K562 (cell line): ENCODE measurements around the gene RPS6KA4. TPM values are rescaled to one million over a fixed set of nuclear protein-coding genes. Genes with fewer than 3 reads are reported as not detected.

Experiments
- ATAC-seq: fragments of 200-7000 bp; cut with Tn5 transposase; 3 replicates; pipeline ENCODE4 v1.9.1; 2020; ENCODE audit warnings: moderate library complexity
- BruUV-seq: library from RNA; stranded (reverse); fragments of 400-500 nt; replicated peaks from 2 replicates; lab custom pipeline; 2021; lab: Mats Ljungman, UMichigan
- CTCF ChIA-PET: fragments of 300-600 bp; formaldehyde crosslinking; extraction: SDS; loops from one replicate; lab custom pipeline; 2021; ENCODE audit warnings: low intra/inter-chr PET ratio; lab: Yijun Ruan, JAX
- POLR2A ChIA-PET: fragments of 300-600, 350-650 bp; sonication (Branson Sonifier 250); formaldehyde crosslinking; extraction: SDS; loops from one replicate; lab custom pipeline; 2021; ENCODE audit warnings: antibody characterized with exemption, inconsistent platforms; lab: Yijun Ruan, JAX
- DNase-seq, 4 experiments: peaks; one replicate each; pipeline versions ENCODE4 v3.0.0 to v3.0.0-alpha.2; 2011 to 2018; ENCODE audit warnings: low spot score in 3 of 4, mixed read lengths in 3 of 4; ENCODE audit errors: extremely low read depth in 1 of 4
- FAIRE-seq: peaks from 2 replicates; lab custom pipeline; 2011; peaks lifted over from hg19 to GRCh38; lab: Jason Lieb, UNC
- H2AFZ ChIP-seq: 2 replicates; pipeline ENCODE4 v1.6.0; 2011; ENCODE audit warnings: low read depth, low read length, control low read depth, inconsistent platforms
- H3K27ac ChIP-seq: fragments of 200-600 bp; 3 replicates; pipeline ENCODE4 v1.8.0; 2011; ENCODE audit warnings: low read depth, mild to moderate bottlenecking, control low read depth, inconsistent platforms, low read length, moderate library complexity, mixed read lengths; ENCODE audit errors: extremely low read depth
- H3K27me3 ChIP-seq, 2 experiments: fragments of 300-600 bp in 1 of 2; 2 replicates in 1 of 2; 3 replicates in 1 of 2; pipeline versions ENCODE4 v1.6.0 to v1.8.0; 2011; ENCODE audit warnings: inconsistent platforms in 2 of 2, low read length in 2 of 2, mild to moderate bottlenecking in 1 of 2, mixed read lengths in 1 of 2, moderate library complexity in 1 of 2; ENCODE audit not compliant: control insufficient read depth in 2 of 2, insufficient read depth in 2 of 2
- H3K36me3 ChIP-seq: fragments of 300-600 bp; 3 replicates; pipeline ENCODE4 v1.8.0; 2011; ENCODE audit warnings: mild to moderate bottlenecking, low read length, inconsistent platforms; ENCODE audit not compliant: control insufficient read depth, insufficient read depth
- H3K4me1 ChIP-seq, 2 experiments: fragments of 200-600 bp in 1 of 2; replicated peaks in 1 of 2; 2 replicates in 1 of 2; 3 replicates in 1 of 2; pipeline versions ENCODE4 v1.5.1 to v1.8.0; 2011; ENCODE audit warnings: inconsistent platforms in 2 of 2, low read length in 2 of 2, mild to moderate bottlenecking in 1 of 2, mixed read lengths in 1 of 2, moderate library complexity in 1 of 2; ENCODE audit not compliant: control insufficient read depth in 2 of 2, insufficient read depth in 2 of 2
- H3K4me2 ChIP-seq: 2 replicates; pipeline ENCODE4 v1.6.1; 2011; ENCODE audit warnings: low read length, control low read depth, inconsistent platforms, mixed read lengths; ENCODE audit not compliant: insufficient read depth
- H3K4me3 ChIP-seq: fragments of 200-600 bp; sonication (generic), shearing (Covaris generic); 2 replicates; pipeline ENCODE4 v1.5.1; 2016; ENCODE audit warnings: control low read depth, inconsistent platforms
- H3K79me2 ChIP-seq: fragments of 200-600 bp; 3 replicates; pipeline ENCODE4 v1.8.0; 2011; ENCODE audit warnings: low read length, inconsistent platforms; ENCODE audit not compliant: control insufficient read depth, insufficient read depth
- H3K9ac ChIP-seq, 2 experiments: 2 replicates each; pipeline versions ENCODE4 v1.6.0 to v1.6.1; 2011; ENCODE audit warnings: low read depth in 2 of 2, low read length in 2 of 2, control low read depth in 1 of 2, inconsistent platforms in 1 of 2, mild to moderate bottlenecking in 1 of 2, mixed read lengths in 1 of 2; ENCODE audit not compliant: insufficient read depth in 1 of 2
- H3K9me1 ChIP-seq: one replicate; pipeline ENCODE4 v1.6.0; 2011; ENCODE audit warnings: inconsistent platforms, mild to moderate bottlenecking, low read length, moderate library complexity; ENCODE audit not compliant: control insufficient read depth, insufficient read depth
- H3K9me3 ChIP-seq: replicated peaks from 2 replicates; pipeline ENCODE4 v1.5.1; 2011; ENCODE audit warnings: low read depth, low read length, inconsistent platforms; ENCODE audit not compliant: control insufficient read depth, insufficient read depth
- H4K20me1 ChIP-seq: replicated peaks from 2 replicates; pipeline ENCODE4 v1.6.1; 2011; ENCODE audit warnings: low read length, inconsistent platforms, mixed read lengths; ENCODE audit not compliant: control insufficient read depth, insufficient read depth
- ARID4B ChIP-seq: sonication (generic); formaldehyde crosslinking; IDR thresholded peaks from 2 replicates; pipeline ENCODE4 v1.8.0; 2022; ENCODE audit warnings: mild to moderate bottlenecking, missing genetic modification reagents
- CTBP1 ChIP-seq: fragments of 450-650 bp; IDR thresholded peaks from 2 replicates; pipeline ENCODE4 v1.6.1; 2016; ENCODE audit warnings: borderline replicate concordance
- HMBOX1 ChIP-seq: sonication (generic); IDR thresholded peaks from 2 replicates; pipeline ENCODE4 v1.6.1; 2016
- JUNB ChIP-seq: fragments of 450-650 bp; formaldehyde crosslinking; conservative IDR thresholded peaks from 2 replicates; pipeline ENCODE4 v1.4.0; 2020; ENCODE audit warnings: mild to moderate bottlenecking
- KDM1A ChIP-seq, 2 experiments: fragments of 450-650 bp; IDR thresholded peaks; 2 replicates each; pipeline ENCODE4 v1.6.1; 2016; ENCODE audit warnings: mild to moderate bottlenecking in 2 of 2
- NFE2 ChIP-seq: IDR thresholded peaks from 2 replicates; pipeline ENCODE4 v1.6.1; 2014; ENCODE audit warnings: antibody characterized with exemption, low read depth
- NFXL1 ChIP-seq: fragments of 450-650 bp; formaldehyde crosslinking; IDR thresholded peaks from 2 replicates; pipeline ENCODE4 v1.4.0; 2021; ENCODE audit warnings: mild to moderate bottlenecking
- NR2C2 ChIP-seq, 2 experiments: fragments of 200-800 bp in 1 of 2; sonication (Bioruptor generic) in 1 of 2; sonication (generic) in 1 of 2; formaldehyde crosslinking in 1 of 2; IDR thresholded peaks; 2 replicates each; pipeline versions ENCODE4 v1.6.1 to v1.8.0; 2016 to 2022; ENCODE audit warnings: mild to moderate bottlenecking in 1 of 2, missing compliant biosample characterization in 1 of 2, missing genetic modification characterization in 1 of 2, missing genetic modification reagents in 1 of 2
- RCOR1 ChIP-seq, 2 experiments: IDR thresholded peaks; 2 replicates each; pipeline ENCODE4 v1.6.1; 2012; ENCODE audit warnings: low read depth in 2 of 2, low read length in 2 of 2, borderline replicate concordance in 1 of 2, improper control_type of control experiment in 1 of 2
- SAFB2 ChIP-seq: fragments of 200-400 bp; formaldehyde crosslinking; IDR thresholded peaks from 2 replicates; pipeline ENCODE4 v1.6.1; 2018; ENCODE audit warnings: borderline replicate concordance, low read length, low read depth, moderate library complexity; ENCODE audit not compliant: severe bottlenecking
- SPI1 ChIP-seq: IDR thresholded peaks from 2 replicates; pipeline ENCODE4 v1.6.1; 2011; ENCODE audit warnings: low read depth, low read length, control low read depth, borderline replicate concordance
- TBL1XR1 ChIP-seq, 2 experiments: IDR thresholded peaks; 2 replicates each; pipeline ENCODE4 v1.6.1; 2012; ENCODE audit warnings: improper control_type of control experiment in 2 of 2, low read length in 2 of 2, mild to moderate bottlenecking in 1 of 2
- TEAD4 ChIP-seq, 2 experiments: sonication (generic) in 1 of 2; formaldehyde crosslinking in 1 of 2; IDR thresholded peaks; 2 replicates each; pipeline versions ENCODE4 v1.6.1 to v1.8.0; 2012 to 2022; ENCODE audit warnings: borderline replicate concordance in 1 of 2, inconsistent platforms in 1 of 2, low read length in 1 of 2, mild to moderate bottlenecking in 1 of 2, missing genetic modification reagents in 1 of 2
- WGBS: fragments of 100-300 bp; shearing (Covaris generic); methylation state at CpG from one replicate; pipeline ENCODE4 v1.1.6; 2016; ENCODE audit warnings: low coverage, mixed read lengths; ENCODE audit not compliant: insufficient coverage; ENCODE audit errors: missing lambda C conversion rate; 5-methylcytosine and 5-hydroxymethylcytosine counted together
- in situ Hi-C: fragments of 300-500 bp; cut with MboI; formaldehyde crosslinking; loops from 4 replicates; pipeline ENCODE4 v1.15.0; 2018; ENCODE audit warnings: inconsistent platforms, mixed read lengths
- intact Hi-C: fragments of 100-400 bp; cut with micrococcal nuclease; formaldehyde crosslinking; loops from 2 replicates; pipeline ENCODE4 v1.14.2; 2022
- polyA plus RNA-seq, 8 experiments: library from polyadenylated mRNA; depleted of rRNA in 4 of 8; stranded (reverse) in 5 of 8; unstranded in 3 of 8; fragments of >200 nt; fragmentation: Nextera tagmentation in 2 of 8; fragmentation: Illumina TruSeq in 1 of 8; extraction: Ambion mirVana in 2 of 8; extraction: Trizol in 1 of 8; gene quantifications; 2 replicates each; pipeline versions ENCODE4 v1.2.1 to v1.2.3, GENCODE V29; 2011 to 2014; ENCODE audit warnings: inconsistent platforms in 1 of 8, missing spikeins in 1 of 8
- total RNA-seq, 7 experiments: library from RNA; depleted of rRNA in 6 of 7; stranded (reverse); fragments of >200 nt in 6 of 7; fragmentation: Illumina TruSeq in 2 of 7; extraction: Trizol in 2 of 7; gene quantifications; 2 replicates each; pipeline versions ENCODE4 v1.2.1 to v1.2.3, GENCODE V29; 2011 to 2021; ENCODE audit warnings: low replicate concordance in 1 of 7

RPS6KA4 gene
- total and polyA plus RNA-seq, 9 of the 15 experiments (the other 6 are each of a cell fraction or from before 2014, with no cell fraction given): 0.15 to 23.8 (median 9.8) TPM

- intact Hi-C loops: no loop called here
- BruUV-seq: no TSS peak
- ATAC-seq: peak; percentile 36
- no peaks in the 10 kb centered on the region for H4K20me1 ChIP-seq
- ChIA-PET POLR2A (interaction anchor here (0.6 to 1.0 kb wide), 3 partner anchors 62 to 676 kb away, joined by 3 to 4 read pairs (median 3); no protein-coding TSS in a partner anchor), CTCF (no interaction called here)
- peak overlapping the region; percentile 85 for H3K4me2 ChIP-seq
- 24% methylated on average over 5 of the region's 5 CpGs for WGBS
- in situ Hi-C loops: no loop called here
- no peaks in the 10 kb centered on the region for H3K79me2 ChIP-seq
- H3K4me3 ChIP-seq: peak overlapping the region; percentile 41
- H3K36me3 ChIP-seq: peaks cover 18% of the 10 kb centered on the region; the same call in 1 of the 3 replicates
- peak; percentile 48 for FAIRE-seq
- H3K4me1 ChIP-seq: peaks cover 0 to 24% of the 10 kb centered on the region in 2 experiments; a peak in 2 of 5 replicates
- H3K27me3 ChIP-seq: peaks cover 2 to 3% of the 10 kb centered on the region in 2 experiments; a peak in 4 of 5 replicates
- no peaks in the 10 kb centered on the region for H3K9me1 ChIP-seq
- no peaks in the 10 kb centered on the region; the same call in 1 of the 2 replicates for H3K9me3 ChIP-seq
- 0 out of 3 replicates have a peak overlapping the region, but pooled peaks have one; percentile 27 for H3K27ac ChIP-seq
- peak overlapping the region; percentile 51 to 88; a peak in 3 of 4 replicates for H3K9ac ChIP-seq
- H2AFZ ChIP-seq: peak overlapping the region; percentile 91
- TF ChIP-seq RCOR1 (IDR thresholded peaks at IDR 0.05; ENCODE audit: borderline replicate concordance in 1 of 2, low read depth in 2 of 2, low read length in 2 of 2): peak in 1 of 2 experiments; percentile 30; a peak in 1 of 4 replicates
- TF ChIP-seq NFE2: peak; percentile 61
- no peak for TF ChIP-seq NFXL1 (CRISPR knock-in tag)
- no peak for TF ChIP-seq TBL1XR1 (IDR thresholded peaks at IDR 0.05; ENCODE audit: low read length in 2 of 2)
- TF ChIP-seq NR2C2 (CRISPR knock-in tag; IDR thresholded peaks at IDR 0.05): no peak
- no peak for TF ChIP-seq NR2C2 (tag; IDR thresholded peaks at IDR 0.05)
- peak; percentile 43 to 49; a peak in 2 of 4 replicates for TF ChIP-seq KDM1A (IDR thresholded peaks at IDR 0.05)
- no peak for TF ChIP-seq SAFB2
- TF ChIP-seq HMBOX1: peak; percentile 46; the same call in 1 of the 2 replicates
- no peak for TF ChIP-seq JUNB (CRISPR knock-in tag)
- TF ChIP-seq ARID4B (CRISPR knock-in tag): peak; percentile 47; the same call in 1 of the 2 replicates
- peak; percentile 50; the same call in 1 of the 2 replicates for TF ChIP-seq TEAD4 (IDR thresholded peaks at IDR 0.05; ENCODE audit: low read length)
- no peak for TF ChIP-seq TEAD4 (CRISPR knock-in tag; IDR thresholded peaks at IDR 0.05; ENCODE audit: borderline replicate concordance)
- no peak for TF ChIP-seq CTBP1
- TF ChIP-seq SPI1: peak; percentile 82
- no peak for DNase-seq
Observed at GRCh38 chr11:64373598-64373974, 14.6 kb downstream of the RPS6KA4 start.
